K562 (cell line): ENCODE results near the gene LAMB4. TPM values are rescaled to one million over a fixed set of nuclear protein-coding genes. Genes with fewer than 3 reads are reported as not detected.

Experiments used
- ARHGAP35 ChIP-seq: fragments of 450-650 bp; IDR thresholded peaks from 2 replicates; pipeline ENCODE4 v1.6.1; 2018; ENCODE audit not compliant: partially characterized antibody
- ARID1B ChIP-seq: fragments of 450-650 bp; IDR thresholded peaks from 2 replicates; pipeline ENCODE4 v1.6.1; 2016; ENCODE audit warnings: antibody characterized with exemption, mild to moderate bottlenecking, inconsistent platforms
- ARNT ChIP-seq, 2 experiments: fragments of 450-650 bp; IDR thresholded peaks; 2 replicates each; pipeline ENCODE4 v1.6.1; 2016; ENCODE audit warnings: mild to moderate bottlenecking in 1 of 2
- ATF1 ChIP-seq, 2 experiments: fragments of 450-650 bp in 1 of 2; IDR thresholded peaks; 2 replicates each; pipeline ENCODE4 v1.6.1; 2016; ENCODE audit warnings: missing compliant biosample characterization in 1 of 2, missing genetic modification characterization in 1 of 2
- BCOR ChIP-seq: fragments of 450-650 bp; IDR thresholded peaks from 2 replicates; pipeline ENCODE4 v1.6.1; 2016
- BRD4 ChIP-seq: fragments of 200-600 bp; sonication (generic); IDR thresholded peaks from 2 replicates; pipeline ENCODE4 v1.6.1; 2017; ENCODE audit warnings: inconsistent platforms
- CBX3 ChIP-seq, 2 experiments: IDR thresholded peaks; 1 replicate in 1 of 2; 2 replicates in 1 of 2; pipeline ENCODE4 v1.6.1; 2012; ENCODE audit warnings: inconsistent platforms in 2 of 2, low read length in 2 of 2, borderline replicate concordance in 1 of 2, control low read depth in 1 of 2
- CTBP1 ChIP-seq: fragments of 450-650 bp; IDR thresholded peaks from 2 replicates; pipeline ENCODE4 v1.6.1; 2016; ENCODE audit warnings: borderline replicate concordance
- GABPB2 ChIP-seq: fragments of 250-450 bp; sonication (Bioruptor Pico); conservative IDR thresholded peaks from 2 replicates; pipeline ENCODE4 v1.5.1; 2021; ENCODE audit warnings: mild to moderate bottlenecking
- GATA2 ChIP-seq: sonication (generic); formaldehyde crosslinking; IDR thresholded peaks from 2 replicates; pipeline ENCODE4 v1.4.0; 2020; ENCODE audit warnings: mild to moderate bottlenecking, missing genetic modification reagents
- HDAC3 ChIP-seq: fragments of 450-650 bp; IDR thresholded peaks from 2 replicates; pipeline ENCODE4 v1.6.1; 2018; ENCODE audit warnings: borderline replicate concordance, mild to moderate bottlenecking, moderate library complexity; ENCODE audit not compliant: partially characterized antibody
- MTA3 ChIP-seq: fragments of 450-650 bp; formaldehyde crosslinking; IDR thresholded peaks from 2 replicates; pipeline ENCODE4 v1.6.1; 2017; ENCODE audit warnings: mild to moderate bottlenecking, borderline replicate concordance
- NCOA2 ChIP-seq, 2 experiments: fragments of 450-650 bp; IDR thresholded peaks; 2 replicates each; pipeline ENCODE4 v1.6.1; 2018; ENCODE audit warnings: mild to moderate bottlenecking in 2 of 2, moderate library complexity in 1 of 2; ENCODE audit not compliant: partially characterized antibody in 2 of 2
- NCOA4 ChIP-seq: fragments of 450-650 bp; IDR thresholded peaks from 2 replicates; pipeline ENCODE4 v1.6.1; 2018; ENCODE audit warnings: mild to moderate bottlenecking; ENCODE audit not compliant: partially characterized antibody
- NCOR1 ChIP-seq: fragments of 450-650 bp; IDR thresholded peaks from 2 replicates; pipeline ENCODE4 v1.6.1; 2016; ENCODE audit warnings: mild to moderate bottlenecking, moderate library complexity
- PHF20 ChIP-seq: fragments of 450-650 bp; IDR thresholded peaks from 2 replicates; pipeline ENCODE4 v1.6.1; 2018; ENCODE audit not compliant: partially characterized antibody
- PHF21A ChIP-seq: fragments of 450-650 bp; IDR thresholded peaks from 2 replicates; pipeline ENCODE4 v1.6.1; 2017; ENCODE audit warnings: low read depth, borderline replicate concordance
- RB1 ChIP-seq: fragments of 450-650 bp; IDR thresholded peaks from 2 replicates; pipeline ENCODE4 v1.6.1; 2017; ENCODE audit warnings: low read depth, mild to moderate bottlenecking
- SLC30A9 ChIP-seq: fragments of 250-450 bp; sonication (Bioruptor Pico); IDR thresholded peaks from 2 replicates; pipeline ENCODE4 v1.8.0; 2022; ENCODE audit warnings: mild to moderate bottlenecking, moderate library complexity
- SREBF1 ChIP-seq: fragments of 150-350 bp; IDR thresholded peaks from 2 replicates; pipeline ENCODE4 v1.6.1; 2014; ENCODE audit warnings: antibody characterized with exemption, low read depth, low read length, borderline replicate concordance
- TAL1 ChIP-seq: fragments of 450-650 bp; IDR thresholded peaks from 2 replicates; pipeline ENCODE4 v1.6.1; 2016; ENCODE audit warnings: mild to moderate bottlenecking
- ZEB2 ChIP-seq: fragments of 450-650 bp; IDR thresholded peaks from 2 replicates; pipeline ENCODE4 v1.6.1; 2016
- polyA plus RNA-seq, 8 experiments: library from polyadenylated mRNA; depleted of rRNA in 4 of 8; stranded (reverse) in 5 of 8; unstranded in 3 of 8; fragments of >200 nt; fragmentation: Nextera tagmentation in 2 of 8; fragmentation: Illumina TruSeq in 1 of 8; extraction: Ambion mirVana in 2 of 8; extraction: Trizol in 1 of 8; gene quantifications; 2 replicates each; pipeline versions ENCODE4 v1.2.1 to v1.2.3, GENCODE V29; 2011 to 2014; ENCODE audit warnings: inconsistent platforms in 1 of 8, missing spikeins in 1 of 8
- total RNA-seq, 7 experiments: library from RNA; depleted of rRNA in 6 of 7; stranded (reverse); fragments of >200 nt in 6 of 7; fragmentation: Illumina TruSeq in 2 of 7; extraction: Trizol in 2 of 7; gene quantifications; 2 replicates each; pipeline versions ENCODE4 v1.2.1 to v1.2.3, GENCODE V29; 2011 to 2021; ENCODE audit warnings: low replicate concordance in 1 of 7
- TF ChIP-seq, protein P1 (sequence below), 2 experiments: fragments of 450-650 bp in 1 of 2; sonication (generic) in 1 of 2; formaldehyde crosslinking in 1 of 2; IDR thresholded peaks in 1 of 2; conservative IDR thresholded peaks in 1 of 2; 2 replicates each; pipeline versions ENCODE4 v1.6.1 to v1.8.1; 2016 to 2023; ENCODE audit warnings: mild to moderate bottlenecking in 2 of 2, moderate library complexity in 2 of 2, inconsistent platforms in 1 of 2, missing genetic modification reagents in 1 of 2
- TF ChIP-seq, protein P2 (sequence below), 3 experiments: IDR thresholded peaks in 2 of 3; conservative IDR thresholded peaks in 1 of 3; 2 replicates each; pipeline ENCODE4 v1.5.1; 2011 to 2012; ENCODE audit warnings: low read length in 3 of 3, mild to moderate bottlenecking in 3 of 3, control low read depth in 2 of 3, improper control_type of control experiment in 1 of 3, inconsistent platforms in 1 of 3, low read depth in 1 of 3, mixed read lengths in 1 of 3, moderate library complexity in 1 of 3; ENCODE audit not compliant: insufficient read depth in 2 of 3
- TF ChIP-seq, protein P3 (sequence below): IDR thresholded peaks from 2 replicates; pipeline ENCODE4 v1.6.1; 2012; ENCODE audit warnings: low read depth, low read length, improper control_type of control experiment, borderline replicate concordance

LAMB4 gene
- total and polyA plus RNA-seq, 9 of the 15 experiments (the other 6 are each of a cell fraction or from before 2014, with no cell fraction given), result 0.06 to 0.13 (median 0.07) TPM; not detected in 6

DNA sequence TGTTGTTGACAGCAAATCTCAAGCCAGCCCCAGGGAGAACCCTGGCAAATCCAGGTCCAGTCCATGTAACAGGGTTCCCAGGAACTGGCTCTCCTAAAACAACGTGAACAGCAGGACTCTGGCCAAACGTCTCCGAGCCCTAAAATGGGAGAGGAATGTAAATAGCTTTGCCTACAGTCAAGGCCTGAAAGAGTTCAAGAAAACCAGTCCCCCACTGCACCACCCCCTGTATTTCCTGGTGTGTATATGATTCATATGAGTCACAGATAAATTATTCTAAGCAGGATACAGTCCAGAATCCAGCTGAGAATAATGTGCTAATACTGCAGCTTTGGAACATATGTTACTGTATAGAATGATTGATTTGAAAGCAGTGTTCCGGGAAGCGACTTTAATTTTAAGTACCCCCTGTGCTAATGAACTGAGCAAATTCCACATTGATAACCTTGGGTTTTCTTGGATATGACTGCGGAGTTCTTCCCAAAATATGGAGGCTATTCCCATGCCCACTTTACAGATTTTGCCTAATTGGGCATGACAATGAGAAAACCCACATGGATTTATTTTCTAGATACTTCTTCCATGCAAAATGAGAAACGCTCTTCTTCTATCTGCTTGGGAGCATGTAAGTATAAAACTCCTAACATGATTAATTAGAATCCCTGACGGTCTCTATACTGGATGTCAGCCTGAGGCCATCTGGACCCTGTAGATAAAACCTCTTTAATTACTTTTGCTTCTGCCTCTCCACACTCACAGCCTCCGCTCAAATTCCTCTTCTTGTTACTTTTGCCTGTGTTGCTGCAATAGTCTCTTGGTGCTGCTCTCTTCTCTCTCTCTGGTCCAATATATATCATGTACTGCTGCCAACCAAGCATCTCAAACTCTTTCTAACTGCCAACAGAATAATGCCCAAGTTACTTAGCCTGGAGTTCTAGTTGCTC is 50.2 kb downstream of the LAMB4 start (continued):
- TF ChIP-seq BCOR, result peak; percentile 40
- TF ChIP-seq CBX3 (IDR thresholded peaks at IDR 0.05; ENCODE audit: borderline replicate concordance in 1 of 2, low read length in 2 of 2), result 0 out of 3 replicates have a peak, but pooled peaks of 1 of the 2 experiments have one; percentile 56
- TF ChIP-seq HDAC3, result peak; percentile 65
- TF ChIP-seq RB1, result no peak
- TF ChIP-seq PHF21A, result peak; percentile 80; the same call in 1 of the 2 replicates
- no peak for TF ChIP-seq NCOA4
- no peak for TF ChIP-seq SLC30A9 (CRISPR knock-in tag)
- TF ChIP-seq SREBF1, result no peak
- no peak for TF ChIP-seq GABPB2 (CRISPR knock-in tag)
- TF ChIP-seq, protein P1, sequence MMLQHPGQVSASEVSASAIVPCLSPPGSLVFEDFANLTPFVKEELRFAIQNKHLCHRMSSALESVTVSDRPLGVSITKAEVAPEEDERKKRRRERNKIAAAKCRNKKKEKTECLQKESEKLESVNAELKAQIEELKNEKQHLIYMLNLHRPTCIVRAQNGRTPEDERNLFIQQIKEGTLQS (IDR thresholded peaks at IDR 0.05), result 0 out of 2 replicates have a peak, but pooled peaks have one; percentile 26
- TF ChIP-seq, protein P1 (CRISPR knock-in tag; conservative IDR thresholded peaks at IDR 0.05), result no peak
- TF ChIP-seq ZEB2, result 0 out of 2 replicates have a peak, but pooled peaks have one; percentile 40
- no peak for TF ChIP-seq ATF1 (CRISPR knock-in tag; IDR thresholded peaks at IDR 0.05)
- TF ChIP-seq ATF1 (tag; IDR thresholded peaks at IDR 0.05), result no peak
- peak; percentile 62 to 75; a peak in 3 of 4 replicates for TF ChIP-seq ARNT (IDR thresholded peaks at IDR 0.05)
- TF ChIP-seq CTBP1, result peak; percentile 63
- no peak for TF ChIP-seq PHF20
- peak; percentile 76 for TF ChIP-seq GATA2 (CRISPR knock-in tag)
- TF ChIP-seq ARHGAP35, result no peak
- peak; percentile 93 for TF ChIP-seq TAL1
- peak; percentile 58; the same call in 1 of the 2 replicates for TF ChIP-seq MTA3
- no peak for TF ChIP-seq BRD4
- peak; percentile 99 for TF ChIP-seq ARID1B
- TF ChIP-seq NCOA2 (IDR thresholded peaks at IDR 0.05; ENCODE audit: partially characterized antibody in 2 of 2), result no peak
- TF ChIP-seq, protein P2, sequence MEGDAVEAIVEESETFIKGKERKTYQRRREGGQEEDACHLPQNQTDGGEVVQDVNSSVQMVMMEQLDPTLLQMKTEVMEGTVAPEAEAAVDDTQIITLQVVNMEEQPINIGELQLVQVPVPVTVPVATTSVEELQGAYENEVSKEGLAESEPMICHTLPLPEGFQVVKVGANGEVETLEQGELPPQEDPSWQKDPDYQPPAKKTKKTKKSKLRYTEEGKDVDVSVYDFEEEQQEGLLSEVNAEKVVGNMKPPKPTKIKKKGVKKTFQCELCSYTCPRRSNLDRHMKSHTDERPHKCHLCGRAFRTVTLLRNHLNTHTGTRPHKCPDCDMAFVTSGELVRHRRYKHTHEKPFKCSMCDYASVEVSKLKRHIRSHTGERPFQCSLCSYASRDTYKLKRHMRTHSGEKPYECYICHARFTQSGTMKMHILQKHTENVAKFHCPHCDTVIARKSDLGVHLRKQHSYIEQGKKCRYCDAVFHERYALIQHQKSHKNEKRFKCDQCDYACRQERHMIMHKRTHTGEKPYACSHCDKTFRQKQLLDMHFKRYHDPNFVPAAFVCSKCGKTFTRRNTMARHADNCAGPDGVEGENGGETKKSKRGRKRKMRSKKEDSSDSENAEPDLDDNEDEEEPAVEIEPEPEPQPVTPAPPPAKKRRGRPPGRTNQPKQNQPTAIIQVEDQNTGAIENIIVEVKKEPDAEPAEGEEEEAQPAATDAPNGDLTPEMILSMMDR (IDR thresholded peaks at IDR 0.05 in 2 of 3, conservative IDR thresholded peaks at IDR 0.05 in 1 of 3; ENCODE audit: insufficient read depth in 2 of 3, low read depth in 1 of 3, low read length in 3 of 3), result no peak
- TF ChIP-seq, protein P3, sequence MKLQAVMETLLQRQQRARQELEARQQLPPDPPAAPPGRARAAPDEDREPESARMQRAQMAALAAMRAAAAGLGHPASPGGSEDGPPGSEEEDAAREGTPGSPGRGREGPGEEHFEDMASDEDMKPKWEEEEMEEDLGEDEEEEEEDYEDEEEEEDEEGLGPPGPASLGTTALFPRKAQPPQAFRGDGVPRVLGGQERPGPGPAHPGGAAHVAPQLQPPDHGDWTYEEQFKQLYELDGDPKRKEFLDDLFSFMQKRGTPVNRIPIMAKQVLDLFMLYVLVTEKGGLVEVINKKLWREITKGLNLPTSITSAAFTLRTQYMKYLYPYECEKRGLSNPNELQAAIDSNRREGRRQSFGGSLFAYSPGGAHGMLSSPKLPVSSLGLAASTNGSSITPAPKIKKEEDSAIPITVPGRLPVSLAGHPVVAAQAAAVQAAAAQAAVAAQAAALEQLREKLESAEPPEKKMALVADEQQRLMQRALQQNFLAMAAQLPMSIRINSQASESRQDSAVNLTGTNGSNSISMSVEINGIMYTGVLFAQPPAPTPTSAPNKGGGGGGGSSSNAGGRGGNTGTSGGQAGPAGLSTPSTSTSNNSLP, result peak; percentile 99
- TF ChIP-seq NCOR1, result peak; percentile 90
